Right atrium auricular region (tissue), 2 donors: ENCODE data around the gene BCCIP. TPM values are rescaled to one million over a fixed set of nuclear protein-coding genes. Genes with fewer than 3 reads are reported as not detected.

ENCODE experiments used
- DNase-seq: peaks from one replicate; pipeline ENCODE4 v3.0.0-alpha.2; 2019; ENCODE audit warnings: low spot score
- H3K27ac ChIP-seq, 2 donors: fragments of 200-600 bp; sonication (generic); 1 replicate in 1 of 2; 2 replicates in 1 of 2; pipeline ENCODE4 v1.5.1; 2016 to 2019
- H3K27me3 ChIP-seq, 2 donors: fragments of 200-600 bp; sonication (generic); one replicate each; pipeline versions ENCODE4 v1.5.1 to v1.6.0; 2017 to 2019
- H3K36me3 ChIP-seq: fragments of 200-600 bp; sonication (generic); one replicate; pipeline ENCODE4 v1.5.1; 2016
- H3K4me1 ChIP-seq, 2 donors: fragments of 200-600 bp; sonication (generic); one replicate each; pipeline versions ENCODE4 v1.5.1 to v1.6.0; 2017 to 2019
- H3K4me3 ChIP-seq, 2 donors: fragments of 200-600 bp; sonication (generic); 1 replicate in 1 of 2; 2 replicates in 1 of 2; pipeline ENCODE4 v1.5.1; 2017 to 2019; ENCODE audit warnings: mild to moderate bottlenecking in 1 of 2, moderate library complexity in 1 of 2
- H3K9me3 ChIP-seq, 2 donors: fragments of 200-600 bp; sonication (generic); one replicate each; pipeline ENCODE4 v1.5.1; 2019
- CTCF ChIP-seq, 2 donors: fragments of 200-600 bp; sonication (generic); IDR thresholded peaks; one replicate each; pipeline ENCODE4 v1.5.1; 2019; ENCODE audit warnings: antibody characterized with exemption in 2 of 2
- total RNA-seq, 2 donors: library from RNA; depleted of rRNA; stranded (reverse); fragments of >200 nt; gene quantifications; one replicate each; pipeline ENCODE4 v1.1.0, GENCODE V29; 2016

The BCCIP gene
- total RNA-seq, 2 donors from 2014 or later = 34.1 to 37.3 TPM

GRCh38 chr10:125783408-125783807 lies 39.9 kb upstream of the BCCIP start:
- no peaks in the 10 kb centered on the region for H3K27me3 ChIP-seq
- no peak for TF ChIP-seq CTCF (IDR thresholded peaks at IDR 0.05)
- no peaks in the 10 kb centered on the region for H3K4me1 ChIP-seq
- peaks cover 7% of the 10 kb centered on the region for H3K36me3 ChIP-seq
- no peak overlapping the region for H3K4me3 ChIP-seq
- no peak for DNase-seq
- H3K27ac ChIP-seq = no peak overlapping the region
- no peaks in the 10 kb centered on the region for H3K9me3 ChIP-seq

GRCh38 chr10:125783957-125784356 lies 39.4 kb upstream of the BCCIP start:
- TF ChIP-seq CTCF (IDR thresholded peaks at IDR 0.05) = no peak
- no peaks in the 10 kb centered on the region for H3K9me3 ChIP-seq
- no peak overlapping the region for H3K27ac ChIP-seq
- peaks cover 12% of the 10 kb centered on the region for H3K36me3 ChIP-seq
- no peaks in the 10 kb centered on the region for H3K27me3 ChIP-seq
- no peaks in the 10 kb centered on the region for H3K4me1 ChIP-seq
- H3K4me3 ChIP-seq = no peak overlapping the region
- no peak for DNase-seq

DNA sequence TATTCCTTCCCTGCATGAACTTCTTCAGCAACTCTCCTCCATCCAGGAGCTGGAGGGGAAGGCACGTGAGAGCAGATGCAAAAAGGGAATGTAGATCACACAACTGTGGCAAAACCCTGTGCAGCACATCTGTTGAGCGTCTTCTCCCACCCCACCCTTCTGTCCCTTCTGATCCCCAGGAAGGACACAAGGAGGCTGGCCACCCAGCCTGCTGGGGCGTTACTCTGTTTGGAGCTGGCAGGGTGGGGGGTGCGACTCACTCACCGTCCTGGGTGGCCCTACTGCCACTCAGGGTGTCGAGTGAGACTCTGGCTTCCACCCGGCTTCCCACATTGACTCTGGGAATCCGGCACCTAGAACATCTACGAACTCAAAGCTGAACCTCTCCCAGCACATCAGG lies 37.6 kb upstream of the BCCIP start:
- Histone ChIP-seq H3K27me3 (no peaks in the 10 kb centered on the region), H3K27ac (no peak overlapping the region), H3K9me3 (no peaks in the 10 kb centered on the region), H3K4me3 (no peak overlapping the region), H3K36me3 (peaks cover 18% of the 10 kb centered on the region), H3K4me1 (no peaks in the 10 kb centered on the region)
- no peak for DNase-seq
- TF ChIP-seq CTCF (IDR thresholded peaks at IDR 0.05) = no peak

GRCh38 chr10:125788156-125789034 lies 35.0 kb upstream of the BCCIP start:
- no peak overlapping the region for H3K4me3 ChIP-seq
- no peaks in the 10 kb centered on the region for H3K4me1 ChIP-seq
- H3K27me3 ChIP-seq = no peaks in the 10 kb centered on the region
- no peaks in the 10 kb centered on the region for H3K9me3 ChIP-seq
- no peak for DNase-seq
- TF ChIP-seq CTCF (IDR thresholded peaks at IDR 0.05) = no peak
- peaks cover 32% of the 10 kb centered on the region for H3K36me3 ChIP-seq
- H3K27ac ChIP-seq = no peak overlapping the region

DNA sequence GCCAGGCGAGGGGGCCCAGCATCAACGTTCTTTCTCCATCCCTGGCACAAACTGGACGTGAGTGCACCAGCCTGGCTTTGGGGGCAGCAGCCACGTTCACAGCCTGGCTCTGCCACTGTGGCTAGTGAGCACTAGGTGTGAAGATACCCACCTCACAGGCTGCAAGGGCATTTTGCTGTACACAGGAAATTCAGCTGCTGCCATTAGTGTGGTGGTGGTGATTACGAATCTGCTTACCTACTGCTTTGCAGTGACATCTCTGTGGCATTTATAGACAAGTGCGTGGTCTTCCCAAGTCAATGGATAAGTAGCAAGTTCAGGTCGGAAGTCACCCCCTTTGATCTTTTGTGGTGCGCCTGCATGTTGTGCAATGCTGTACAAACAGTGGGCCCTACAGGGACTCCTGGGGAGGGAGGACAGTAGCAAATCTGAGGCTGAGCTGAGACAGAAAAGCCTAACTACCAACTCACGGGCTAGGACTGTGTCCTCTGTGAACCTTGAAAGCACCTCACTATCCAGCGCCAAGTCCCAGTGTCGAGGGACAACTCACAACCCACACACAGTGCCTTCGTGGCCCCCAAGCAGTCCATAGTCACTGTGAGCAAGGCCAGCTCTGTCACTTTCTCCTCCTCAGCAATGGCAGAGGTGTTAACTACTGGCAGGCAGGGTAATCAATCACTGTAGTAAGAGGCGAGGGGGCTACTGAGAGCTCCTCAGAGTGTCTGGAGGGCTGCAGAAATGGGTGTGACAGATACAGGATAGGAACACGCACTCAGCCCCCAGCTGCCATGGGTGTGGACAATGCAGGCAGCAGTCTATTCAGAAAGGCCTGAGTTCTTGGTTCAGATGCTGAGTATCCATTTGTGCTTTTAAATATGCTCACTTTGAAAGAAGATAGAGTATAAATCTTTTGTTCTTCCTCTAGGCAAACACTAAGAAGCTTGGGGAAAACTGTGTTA lies 30.7 kb upstream of the BCCIP start:
- TF ChIP-seq CTCF (IDR thresholded peaks at IDR 0.05) = no peak
- no peaks in the 10 kb centered on the region for H3K4me1 ChIP-seq
- no peak overlapping the region for H3K27ac ChIP-seq
- no peak overlapping the region for H3K4me3 ChIP-seq
- peaks cover 64% of the 10 kb centered on the region for H3K36me3 ChIP-seq
- no peak for DNase-seq
- no peaks in the 10 kb centered on the region for H3K27me3 ChIP-seq
- H3K9me3 ChIP-seq = no peaks in the 10 kb centered on the region
